Metanephros (tissue), 1 donor: ENCODE results near the gene IER5. TPM values are rescaled to one million over a fixed set of nuclear protein-coding genes. Genes with fewer than 3 reads are reported as not detected.

Experiments used
- total RNA-seq: library from RNA; depleted of rRNA; stranded (reverse); fragments of >200 nt; gene quantifications from one replicate; pipeline ENCODE4 v1.2.3, GENCODE V29; 2014

The IER5 gene
- 9.8 TPM for total RNA-seq

DNA sequence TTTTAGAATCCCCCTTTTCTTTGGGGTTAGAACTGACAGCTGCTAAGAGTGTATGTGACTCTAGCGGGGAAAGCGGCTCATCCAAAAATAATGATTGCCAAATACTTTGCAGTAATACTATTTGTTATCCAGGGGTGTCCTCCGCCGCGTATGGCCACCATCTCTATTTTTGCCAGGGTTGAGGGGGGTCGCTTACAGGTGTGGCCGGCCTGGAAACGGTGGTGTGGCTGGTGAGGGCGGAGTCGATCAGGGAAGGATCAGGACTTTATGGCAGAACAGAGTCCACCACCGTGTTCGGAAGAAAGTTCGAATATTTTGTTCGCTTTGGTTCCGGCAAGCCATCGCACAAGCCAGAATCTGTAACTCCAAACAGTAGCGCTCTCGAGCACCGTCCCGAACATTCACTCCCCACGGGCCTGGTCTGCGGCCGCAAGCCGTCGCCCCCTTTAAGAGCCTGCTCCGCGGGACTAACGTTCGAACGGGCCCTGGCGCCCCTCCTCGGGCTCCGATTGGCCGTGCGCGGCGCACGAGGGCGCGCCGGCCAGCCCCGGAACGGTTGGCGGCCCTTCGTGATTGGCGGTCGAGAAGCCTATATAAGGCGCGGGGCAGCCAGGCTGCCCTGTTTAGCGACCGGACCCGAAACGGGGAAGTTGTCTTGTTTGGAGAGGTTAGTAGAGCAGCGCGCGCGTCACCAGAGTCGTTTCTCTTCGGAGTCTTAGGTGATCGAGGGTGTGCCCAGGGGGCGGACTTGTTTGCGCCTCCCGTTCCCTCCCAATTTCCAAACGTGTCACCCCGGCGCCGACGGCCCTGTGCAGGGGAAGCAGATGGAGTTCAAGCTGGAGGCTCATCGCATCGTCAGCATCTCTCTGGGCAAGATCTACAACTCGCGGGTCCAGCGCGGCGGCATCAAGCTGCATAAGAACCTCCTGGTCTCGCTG, at the start of gene IER5:
Gene IER5, plus strand, starts transcription at position 622 of the 938 bp plus-strand sequence. Its CDS starts 203 bp downstream, at position 825.

Other genes starting within 250 kb of the IER5 start
- 9.5 TPM for gene KIAA1614, start 175.8 kb upstream of the IER5 start, total RNA-seq
- 30.9 TPM for gene STX6, start 65.8 kb upstream of the IER5 start, total RNA-seq
- gene MR1, start 54.7 kb upstream of the IER5 start, total RNA-seq = 10.2 TPM